Osteocyte (in vitro differentiated cells): ENCODE data around the gene ASTN2. TPM values are rescaled to one million over a fixed set of nuclear protein-coding genes. Genes with fewer than 3 reads are reported as not detected.

Experiments used
- DNase-seq: peaks from one replicate; pipeline ENCODE4 v3.0.0; 2021; ENCODE audit warnings: mixed read lengths; ENCODE audit not compliant: unreplicated experiment; ENCODE audit errors: extremely low spot score
- H3K27ac Mint-ChIP-seq: one replicate; pipeline ENCODE4 v1.8.0; 2021; ENCODE audit warnings: mild to moderate bottlenecking, mixed read lengths; ENCODE audit not compliant: unreplicated experiment
- H3K27me3 Mint-ChIP-seq: one replicate; pipeline ENCODE4 v1.8.0; 2021; ENCODE audit warnings: mixed read lengths; ENCODE audit not compliant: unreplicated experiment
- H3K36me3 Mint-ChIP-seq: one replicate; pipeline ENCODE4 v1.8.0; 2021; ENCODE audit warnings: mixed read lengths; ENCODE audit not compliant: unreplicated experiment
- H3K4me1 Mint-ChIP-seq: one replicate; pipeline ENCODE4 v1.8.0; 2021; ENCODE audit warnings: mixed read lengths; ENCODE audit not compliant: unreplicated experiment
- H3K4me3 Mint-ChIP-seq: one replicate; pipeline ENCODE4 v1.8.0; 2021; ENCODE audit warnings: mild to moderate bottlenecking, moderate library complexity, mixed read lengths; ENCODE audit not compliant: unreplicated experiment
- H3K9me3 Mint-ChIP-seq: one replicate; pipeline ENCODE4 v1.8.0; 2021; ENCODE audit warnings: mixed read lengths; ENCODE audit not compliant: unreplicated experiment
- total RNA-seq: library from RNA; stranded (reverse); gene quantifications from 2 replicates; pipeline ENCODE4 v1.2.1, GENCODE V29; 2021
- TF ChIP-seq, protein P1 (sequence below): fragments of 200-600 bp; sonication (generic); IDR thresholded peaks from 2 replicates; pipeline ENCODE4 v1.5.0; 2021; ENCODE audit warnings: antibody characterized with exemption, mild to moderate bottlenecking, moderate library complexity

Gene ASTN2
- total RNA-seq, 1 donor from 2014 or later, result 2.3 TPM

DNA sequence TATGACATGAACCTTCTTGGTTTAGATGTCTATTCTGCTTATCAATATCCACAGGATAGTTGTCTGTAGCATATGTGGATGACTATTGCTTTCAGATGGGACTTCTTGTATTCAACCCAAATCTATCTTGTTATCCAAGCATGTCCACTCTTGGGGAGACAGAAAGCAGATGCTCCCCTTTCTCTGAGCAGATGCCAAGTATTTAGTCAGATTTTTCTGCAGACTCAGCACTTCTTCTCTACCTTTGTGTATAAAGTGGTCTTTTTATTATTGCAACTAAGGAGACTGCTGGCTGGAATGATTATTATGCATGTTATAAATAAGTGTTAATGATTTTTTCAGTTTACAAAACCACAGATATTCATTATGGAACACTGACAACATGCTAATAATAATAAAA, 45.1 kb upstream of the ASTN2 start:
- DNase-seq, result no peak
- Mint-ChIP-seq H3K27ac (no peak overlapping the region), H3K27me3 (peaks cover 2% of the 10 kb centered on the region), H3K4me3 (no peak overlapping the region), H3K9me3 (no peaks in the 10 kb centered on the region), H3K36me3 (no peaks in the 10 kb centered on the region), H3K4me1 (no peaks in the 10 kb centered on the region)
- TF ChIP-seq, protein P1, sequence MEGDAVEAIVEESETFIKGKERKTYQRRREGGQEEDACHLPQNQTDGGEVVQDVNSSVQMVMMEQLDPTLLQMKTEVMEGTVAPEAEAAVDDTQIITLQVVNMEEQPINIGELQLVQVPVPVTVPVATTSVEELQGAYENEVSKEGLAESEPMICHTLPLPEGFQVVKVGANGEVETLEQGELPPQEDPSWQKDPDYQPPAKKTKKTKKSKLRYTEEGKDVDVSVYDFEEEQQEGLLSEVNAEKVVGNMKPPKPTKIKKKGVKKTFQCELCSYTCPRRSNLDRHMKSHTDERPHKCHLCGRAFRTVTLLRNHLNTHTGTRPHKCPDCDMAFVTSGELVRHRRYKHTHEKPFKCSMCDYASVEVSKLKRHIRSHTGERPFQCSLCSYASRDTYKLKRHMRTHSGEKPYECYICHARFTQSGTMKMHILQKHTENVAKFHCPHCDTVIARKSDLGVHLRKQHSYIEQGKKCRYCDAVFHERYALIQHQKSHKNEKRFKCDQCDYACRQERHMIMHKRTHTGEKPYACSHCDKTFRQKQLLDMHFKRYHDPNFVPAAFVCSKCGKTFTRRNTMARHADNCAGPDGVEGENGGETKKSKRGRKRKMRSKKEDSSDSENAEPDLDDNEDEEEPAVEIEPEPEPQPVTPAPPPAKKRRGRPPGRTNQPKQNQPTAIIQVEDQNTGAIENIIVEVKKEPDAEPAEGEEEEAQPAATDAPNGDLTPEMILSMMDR, result no peak

DNA sequence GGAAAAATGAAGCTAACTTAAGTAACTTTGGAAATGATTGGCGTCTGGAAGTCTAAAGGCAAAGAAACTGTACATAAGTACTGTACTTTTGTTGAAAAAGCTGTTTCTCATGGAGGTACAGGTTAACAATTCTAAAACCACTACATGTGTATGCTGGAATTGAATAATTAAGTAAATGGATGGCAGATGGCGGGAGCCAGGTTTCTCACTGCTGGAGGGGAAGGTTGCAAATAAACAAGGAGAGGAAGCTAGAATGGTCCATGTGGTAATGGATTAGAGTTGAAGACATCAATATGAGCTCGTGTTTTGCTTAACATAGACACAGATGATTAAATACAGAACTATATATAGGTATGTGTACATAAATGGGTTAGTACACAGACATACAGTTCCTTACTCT, 43.2 kb upstream of the ASTN2 start:
- H3K36me3 Mint-ChIP-seq, result no peaks in the 10 kb centered on the region
- H3K4me1 Mint-ChIP-seq, result no peaks in the 10 kb centered on the region
- no peak overlapping the region for H3K4me3 Mint-ChIP-seq
- H3K9me3 Mint-ChIP-seq, result no peaks in the 10 kb centered on the region
- no peak overlapping the region for H3K27ac Mint-ChIP-seq
- peaks cover 2% of the 10 kb centered on the region for H3K27me3 Mint-ChIP-seq
- TF ChIP-seq, protein P1, result no peak
- DNase-seq, result no peak

DNA sequence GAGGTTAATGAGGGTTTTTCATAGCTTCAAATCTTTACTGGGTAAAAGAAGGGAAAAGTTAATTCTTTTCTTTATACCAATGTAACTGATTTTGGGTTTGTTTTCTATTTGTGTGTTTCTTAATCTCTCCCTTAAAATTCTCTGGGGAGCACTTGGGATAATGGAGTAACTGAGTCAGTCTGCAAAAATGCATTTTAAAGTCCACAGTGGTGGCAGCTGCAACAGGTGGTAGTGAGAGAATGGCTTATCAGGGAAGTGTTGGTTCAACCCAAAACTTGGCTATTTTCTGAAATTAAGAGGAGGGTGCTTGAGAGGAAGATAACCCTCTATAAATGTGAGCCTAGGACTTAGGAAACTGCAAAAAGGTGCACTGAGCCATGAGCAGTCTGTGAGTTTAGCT, 39.9 kb upstream of the ASTN2 start:
- H3K4me1 Mint-ChIP-seq, result no peaks in the 10 kb centered on the region
- H3K27ac Mint-ChIP-seq, result no peak overlapping the region
- no peak for DNase-seq
- no peaks in the 10 kb centered on the region for H3K36me3 Mint-ChIP-seq
- H3K4me3 Mint-ChIP-seq, result no peak overlapping the region
- TF ChIP-seq, protein P1, result no peak
- H3K27me3 Mint-ChIP-seq, result peaks cover 2% of the 10 kb centered on the region
- H3K9me3 Mint-ChIP-seq, result no peaks in the 10 kb centered on the region

DNA sequence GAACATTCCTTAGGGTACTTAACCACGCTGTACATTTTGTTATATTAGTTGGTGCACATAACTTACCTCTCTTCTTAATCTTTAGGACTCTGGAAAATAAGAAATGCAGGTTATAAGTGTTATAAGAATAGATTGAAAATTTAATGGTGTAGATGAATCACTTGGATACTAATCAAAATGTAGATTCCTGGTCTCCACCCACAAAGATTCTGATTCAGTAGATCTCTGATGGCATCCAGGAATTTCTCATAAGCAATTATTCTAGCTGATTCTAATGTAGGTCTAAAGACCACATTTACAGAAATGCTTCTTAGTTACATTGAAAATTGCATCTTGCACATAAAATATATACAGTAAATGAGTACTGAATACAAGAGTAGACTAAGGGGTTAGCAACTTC, 38.9 kb upstream of the ASTN2 start:
- Mint-ChIP-seq H3K27ac (no peak overlapping the region), H3K4me3 (no peak overlapping the region), H3K27me3 (peaks cover 2% of the 10 kb centered on the region), H3K4me1 (no peaks in the 10 kb centered on the region), H3K9me3 (no peaks in the 10 kb centered on the region), H3K36me3 (no peaks in the 10 kb centered on the region)
- TF ChIP-seq, protein P1, result no peak
- DNase-seq, result no peak

DNA sequence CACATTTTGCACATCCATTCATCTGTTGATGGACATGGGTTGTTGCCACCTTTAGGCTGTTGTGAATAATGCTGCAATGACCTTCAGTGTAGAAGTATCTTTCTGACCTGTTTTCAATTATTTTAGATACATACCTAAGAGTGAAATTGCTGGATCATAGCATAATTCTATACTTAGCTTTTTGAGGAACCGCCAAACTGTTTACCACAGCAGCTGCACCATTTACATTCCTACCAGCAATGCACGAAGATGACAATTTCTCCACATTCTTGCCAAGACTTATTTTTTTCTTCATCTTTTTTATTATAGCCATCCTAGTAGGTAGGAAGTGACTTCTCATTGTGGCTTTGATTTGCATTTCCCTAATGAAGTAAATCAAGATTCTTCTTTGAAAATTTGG, 36.5 kb upstream of the ASTN2 start:
- no peaks in the 10 kb centered on the region for H3K9me3 Mint-ChIP-seq
- TF ChIP-seq, protein P1, result no peak
- no peak for DNase-seq
- H3K27me3 Mint-ChIP-seq, result no peaks in the 10 kb centered on the region
- no peaks in the 10 kb centered on the region for H3K4me1 Mint-ChIP-seq
- no peaks in the 10 kb centered on the region for H3K36me3 Mint-ChIP-seq
- no peak overlapping the region for H3K27ac Mint-ChIP-seq
- no peak overlapping the region for H3K4me3 Mint-ChIP-seq
